Motor neuron (in vitro differentiated cells): ENCODE data around the gene DNAH8. TPM values are rescaled to one million over a fixed set of nuclear protein-coding genes. Genes with fewer than 3 reads are reported as not detected.

Experiments used
- ATAC-seq, 8 experiments: fragments of 200-7000 bp; cut with Tn5 transposase; replicated peaks in 6 of 8; 2 replicates each; pipeline ENCODE4 v1.8.0; 2021; ENCODE audit warnings: mild to moderate bottlenecking in 8 of 8, moderate library complexity in 8 of 8
- H3K27ac ChIP-seq, 2 donors: fragments of 250-450 bp; sonication (Bioruptor Pico); 2 replicates each; pipeline ENCODE4 v1.9.0; 2021; ENCODE audit warnings: antibody characterized with exemption in 2 of 2, mild to moderate bottlenecking in 2 of 2, moderate library complexity in 1 of 2
- H3K4me1 ChIP-seq, 2 donors: fragments of 250-450 bp; sonication (Bioruptor Pico); replicated peaks in 1 of 2; 2 replicates each; pipeline ENCODE4 v1.6.1; 2021; ENCODE audit warnings: antibody characterized with exemption in 2 of 2, mild to moderate bottlenecking in 2 of 2, moderate library complexity in 1 of 2
- H3K4me3 ChIP-seq, 5 donors: fragments of 250-450 bp; sonication (Bioruptor Pico); 2 replicates each; pipeline ENCODE4 v1.9.0; 2021; ENCODE audit warnings: antibody characterized with exemption in 5 of 5, mild to moderate bottlenecking in 5 of 5, moderate library complexity in 4 of 5
- WGBS, 10 experiments: fragments of 450-650 bp; shearing (Covaris generic); methylation state at CpG; one replicate each; pipeline ENCODE4 v1.0.0; 2022; 5-methylcytosine and 5-hydroxymethylcytosine counted together
- in situ Hi-C, 9 experiments: fragments of 400-800 bp; cut with MboI; loops; one replicate each; pipeline ENCODE4 v1.15.0; 2021; ENCODE audit warnings: low sequenced_read_pairs in 9 of 9, low pct_unique_long_range_greater_than_20kb in 2 of 9; ENCODE audit not compliant: unreplicated experiment in 9 of 9
- total RNA-seq, 8 experiments: library from RNA; unstranded; fragments of 300-600 nt; gene quantifications; 2 replicates each; pipeline versions ENCODE4 v1.2.3 to v1.2.4, GENCODE V29; 2022

DNAH8 gene, protein sequence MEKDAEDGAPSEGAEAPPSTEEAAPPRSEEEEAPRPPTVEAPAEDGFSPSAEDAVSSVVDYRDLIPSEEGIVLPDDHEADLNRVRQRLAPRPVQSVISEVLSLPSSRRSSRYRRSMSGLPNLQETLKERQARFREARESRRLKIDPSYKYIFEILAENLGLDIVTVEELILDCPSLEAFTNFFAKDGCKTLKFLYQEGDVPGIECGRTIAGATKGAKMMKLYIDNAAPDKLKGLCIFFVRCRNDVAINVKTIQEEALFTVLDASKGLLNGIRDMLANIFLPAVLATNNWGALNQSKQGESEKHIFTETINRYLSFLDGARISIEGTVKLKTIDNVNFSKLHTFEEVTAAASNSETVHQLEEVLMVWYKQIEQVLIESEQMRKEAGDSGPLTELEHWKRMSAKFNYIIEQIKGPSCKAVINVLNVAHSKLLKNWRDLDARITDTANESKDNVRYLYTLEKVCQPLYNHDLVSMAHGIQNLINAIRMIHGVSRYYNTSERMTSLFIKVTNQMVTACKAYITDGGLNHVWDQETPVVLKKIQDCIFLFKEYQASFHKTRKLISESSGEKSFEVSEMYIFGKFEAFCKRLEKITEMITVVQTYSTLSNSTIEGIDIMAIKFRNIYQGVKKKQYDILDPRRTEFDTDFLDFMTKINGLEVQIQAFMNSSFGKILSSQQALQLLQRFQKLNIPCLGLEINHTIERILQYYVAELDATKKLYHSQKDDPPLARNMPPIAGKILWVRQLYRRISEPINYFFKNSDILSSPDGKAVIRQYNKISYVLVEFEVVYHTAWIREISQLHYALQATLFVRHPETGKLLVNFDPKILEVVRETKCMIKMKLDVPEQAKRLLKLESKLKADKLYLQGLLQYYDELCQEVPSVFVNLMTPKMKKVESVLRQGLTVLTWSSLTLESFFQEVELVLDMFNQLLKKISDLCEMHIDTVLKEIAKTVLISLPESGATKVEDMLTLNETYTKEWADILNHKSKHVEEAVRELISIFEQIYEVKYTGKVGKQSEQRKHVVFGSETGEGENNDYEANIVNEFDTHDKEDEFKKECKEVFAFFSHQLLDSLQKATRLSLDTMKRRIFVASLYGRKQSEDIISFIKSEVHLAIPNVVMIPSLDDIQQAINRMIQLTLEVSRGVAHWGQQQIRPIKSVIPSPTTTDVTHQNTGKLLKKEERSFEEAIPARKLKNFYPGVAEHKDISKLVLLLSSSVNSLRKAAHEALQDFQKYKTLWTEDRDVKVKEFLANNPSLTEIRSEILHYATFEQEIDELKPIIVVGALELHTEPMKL (N-terminal part only)
- total RNA-seq, result under 1 TPM in 6 of 8 experiments, not detected in 2; 0.04 to 0.69 (median 0.06) TPM

DNA sequence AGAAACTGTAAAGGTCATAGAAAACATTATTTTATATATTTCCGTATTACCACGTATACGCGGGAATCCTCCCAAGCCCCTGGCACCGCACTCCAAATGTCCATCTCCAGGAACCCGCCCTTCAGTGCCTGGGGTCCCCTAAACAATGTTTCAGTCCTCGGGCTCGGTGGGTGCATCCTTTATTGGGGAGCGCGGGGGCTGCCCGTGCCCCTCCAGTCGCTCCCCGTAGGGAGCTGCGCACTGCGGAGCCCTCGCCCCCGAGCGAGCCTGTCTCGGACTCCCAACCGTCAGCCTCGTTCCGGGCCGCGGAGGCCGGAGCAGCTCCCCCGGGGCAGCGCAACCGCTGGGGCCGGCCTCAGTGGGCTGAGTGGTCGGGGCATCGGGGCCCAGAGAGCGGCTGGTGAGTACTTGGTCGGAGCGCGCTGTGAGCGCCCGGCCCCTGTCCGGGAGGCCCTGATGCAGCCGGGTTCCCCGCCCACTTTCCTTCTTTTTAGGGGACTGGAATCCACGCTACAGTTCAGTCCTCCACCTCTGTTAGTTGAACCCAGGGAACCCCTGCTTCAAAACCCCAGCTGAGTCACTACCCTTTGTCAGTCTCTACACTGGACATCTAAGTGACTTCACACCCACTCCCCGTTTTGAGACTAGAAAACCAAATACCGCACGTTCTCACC is at the start of gene DNAH8:
Gene DNAH8 (plus strand): TSS at position 296 of the 674 bp plus-strand sequence. CDS start 7,499 bp downstream, outside the sequence.
- in situ Hi-C loops, result no loop called here
- H3K4me1 ChIP-seq, result no peaks in the 10 kb centered on the region
- peak in 6 of 8 experiments; percentile 20 to 71 (median 50) for ATAC-seq
- H3K27ac ChIP-seq, result no peak within 1 kb of the TSS
- H3K4me3 ChIP-seq, result peak within 1 kb of the TSS in 3 of 5 donors; percentile 7 to 22 (median 20)
- WGBS, 10 experiments, result 7 to 40% (median 20%) methylated on average over 2 to 14 of the region's 44 CpGs; no CpG with 5 or more reads in 3 of the 10 experiments

DNA sequence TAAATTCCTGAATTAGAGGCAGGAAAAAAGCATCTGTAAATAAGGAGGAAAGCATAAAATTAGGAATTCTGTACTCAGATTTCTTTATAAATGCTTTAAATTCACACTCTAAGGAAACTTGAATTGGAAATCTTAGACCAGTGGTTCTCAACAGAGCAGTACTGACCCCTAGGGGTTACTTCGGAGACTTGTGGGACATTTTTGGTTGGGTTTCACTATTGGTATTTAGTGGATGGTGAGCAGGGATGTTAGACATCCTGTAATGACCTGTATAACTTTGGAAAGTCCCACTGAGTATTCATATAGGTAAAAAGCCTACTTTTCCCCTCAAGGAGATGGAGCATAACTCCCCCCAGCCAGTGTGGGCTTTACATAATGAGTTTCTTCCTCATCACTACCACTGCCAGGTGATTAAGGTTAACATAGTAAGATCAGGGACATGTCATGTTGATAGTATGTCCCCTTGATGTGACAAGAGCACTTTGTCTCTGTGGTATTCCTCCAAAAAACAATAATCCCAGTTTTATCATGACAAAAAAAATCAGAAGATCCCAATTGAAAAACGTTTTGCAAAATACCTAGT is 43.1 kb upstream of the DNAH8 start:
- Histone ChIP-seq H3K4me1 (no peaks in the 10 kb centered on the region), H3K27ac (no peak overlapping the region), H3K4me3 (no peak overlapping the region)
- in situ Hi-C loops, result no loop called here
- peak in 5 of 8 experiments; percentile 50 to 93 (median 83) for ATAC-seq
- 0 to 33% (median 0%) methylated on average over 1 to 2 of the region's 2 CpGs; no CpG with 5 or more reads in 1 of the 10 experiments for WGBS, 10 experiments

DNA sequence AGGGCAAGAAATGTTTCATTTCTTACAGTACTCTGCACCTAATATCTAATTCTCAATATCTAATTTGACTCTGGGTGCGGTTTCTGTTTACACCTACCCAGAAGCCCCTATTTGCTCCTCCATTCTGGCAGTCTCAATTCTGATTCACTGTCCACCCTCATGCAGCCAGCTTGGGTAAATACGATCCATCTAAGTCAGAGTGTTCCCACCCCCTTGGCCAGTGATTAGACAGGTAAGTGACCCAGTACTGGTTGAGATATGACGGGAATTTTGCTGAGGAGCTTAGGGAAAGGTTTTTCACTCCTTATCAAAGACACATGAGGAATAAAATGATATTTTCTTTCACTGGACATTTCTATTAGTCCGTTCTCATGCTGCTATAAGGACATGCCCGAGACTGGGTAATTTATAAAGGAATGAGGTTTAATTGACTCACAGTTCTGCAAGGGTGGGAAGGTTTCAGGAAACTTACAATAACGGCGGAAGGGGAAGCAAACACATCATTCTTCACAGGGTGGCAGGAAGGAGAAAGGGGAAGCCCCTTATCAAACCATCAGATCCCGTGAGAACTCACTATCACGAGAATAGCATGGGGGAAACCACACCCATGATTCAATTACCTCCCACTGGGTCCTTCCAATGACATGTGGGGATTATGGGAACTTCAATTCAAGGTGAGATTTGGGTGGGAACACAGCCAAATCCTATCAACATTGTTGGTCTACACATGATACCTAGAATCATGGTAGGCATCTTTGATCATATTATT is 41.5 kb upstream of the DNAH8 start:
- WGBS, 10 experiments, result 29 to 85% (median 76%) methylated on average over 1 to 8 of the region's 9 CpGs
- ATAC-seq, result peak in 1 of 8 experiments; percentile 26
- in situ Hi-C loops, result no loop called here

DNA sequence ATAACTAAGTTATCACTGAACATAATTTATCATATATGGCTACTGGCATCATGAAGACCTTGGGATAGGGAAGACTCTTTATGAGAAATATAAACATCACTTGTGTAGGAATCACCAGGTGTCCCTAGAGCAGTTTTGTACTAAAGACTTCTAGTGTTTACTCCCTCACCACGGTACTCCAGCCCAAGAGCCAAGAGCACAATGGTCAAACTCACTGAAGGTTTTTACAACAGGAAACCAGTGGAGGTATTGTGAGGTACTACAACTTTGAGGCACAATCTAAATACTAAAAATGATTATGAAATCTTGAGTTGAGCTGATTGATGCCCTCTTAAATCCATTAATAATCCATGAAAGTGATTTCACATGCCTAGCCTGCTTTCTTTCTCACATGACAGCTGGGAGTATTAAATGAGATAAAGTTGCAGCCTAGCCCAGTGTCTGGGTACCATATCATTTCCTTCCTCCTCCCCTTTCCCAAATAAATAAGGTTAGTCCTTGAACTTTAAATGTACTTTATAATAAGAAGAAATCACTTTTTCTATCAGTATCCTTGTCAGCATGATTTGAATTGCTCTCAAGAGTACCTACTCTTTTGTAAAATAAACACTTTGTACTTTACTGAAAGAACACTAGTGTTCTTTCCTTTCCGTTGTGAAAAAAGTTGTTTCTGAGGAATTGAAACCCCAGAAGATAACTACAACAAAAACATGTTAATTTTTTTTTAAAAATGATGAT is 38.7 kb upstream of the DNAH8 start:
- H3K27ac ChIP-seq, result no peak overlapping the region
- H3K4me3 ChIP-seq, result no peak overlapping the region
- in situ Hi-C loops, result no loop called here
- 87 to 100% (median 100%) methylated on average over 1 to 2 of the region's 2 CpGs; no CpG with 5 or more reads in 1 of the 10 experiments for WGBS, 10 experiments
- H3K4me1 ChIP-seq, result no peaks in the 10 kb centered on the region
- no peak for ATAC-seq

More for the DNA sequence above, 41.5 kb upstream of the DNAH8 start:
- no peaks in the 10 kb centered on the region for H3K4me1 ChIP-seq
- H3K4me3 ChIP-seq, result no peak overlapping the region
- H3K27ac ChIP-seq, result no peak overlapping the region

DNA sequence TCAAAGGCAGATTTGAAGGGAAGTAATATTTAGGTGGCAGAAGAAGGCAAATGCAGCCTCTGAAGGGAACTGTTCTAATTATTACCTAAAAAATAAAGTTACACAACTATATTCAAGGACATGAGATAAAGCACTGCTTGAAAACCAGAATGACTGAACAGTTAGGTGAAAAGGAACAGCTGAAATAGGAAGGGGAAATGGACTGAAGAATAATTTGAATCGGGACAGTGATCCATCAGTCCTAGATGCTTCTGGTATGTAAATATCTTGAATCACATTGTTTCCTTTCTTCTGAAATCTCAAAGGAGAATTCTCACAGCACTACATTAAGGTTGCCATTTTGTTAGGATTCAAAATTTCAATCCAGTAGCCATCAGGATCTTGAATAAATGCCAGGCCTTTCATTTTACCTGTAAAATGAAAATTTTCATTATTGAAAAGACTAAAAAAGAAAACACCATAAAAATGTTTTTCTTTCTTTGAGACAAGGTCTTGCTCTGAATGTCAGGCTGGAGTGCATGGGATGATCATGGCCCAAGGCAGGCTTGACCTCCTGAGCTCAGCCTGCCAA is 38.1 kb upstream of the DNAH8 start:
- WGBS, 10 experiments, result 70 to 100% (median 90%) methylated on average over 1 of the region's 1 CpG; no CpG with 5 or more reads in 1 of the 10 experiments
- no peak overlapping the region for H3K27ac ChIP-seq
- no peaks in the 10 kb centered on the region for H3K4me1 ChIP-seq
- ATAC-seq, result no peak
- H3K4me3 ChIP-seq, result no peak overlapping the region
- in situ Hi-C loops, result no loop called here

DNA sequence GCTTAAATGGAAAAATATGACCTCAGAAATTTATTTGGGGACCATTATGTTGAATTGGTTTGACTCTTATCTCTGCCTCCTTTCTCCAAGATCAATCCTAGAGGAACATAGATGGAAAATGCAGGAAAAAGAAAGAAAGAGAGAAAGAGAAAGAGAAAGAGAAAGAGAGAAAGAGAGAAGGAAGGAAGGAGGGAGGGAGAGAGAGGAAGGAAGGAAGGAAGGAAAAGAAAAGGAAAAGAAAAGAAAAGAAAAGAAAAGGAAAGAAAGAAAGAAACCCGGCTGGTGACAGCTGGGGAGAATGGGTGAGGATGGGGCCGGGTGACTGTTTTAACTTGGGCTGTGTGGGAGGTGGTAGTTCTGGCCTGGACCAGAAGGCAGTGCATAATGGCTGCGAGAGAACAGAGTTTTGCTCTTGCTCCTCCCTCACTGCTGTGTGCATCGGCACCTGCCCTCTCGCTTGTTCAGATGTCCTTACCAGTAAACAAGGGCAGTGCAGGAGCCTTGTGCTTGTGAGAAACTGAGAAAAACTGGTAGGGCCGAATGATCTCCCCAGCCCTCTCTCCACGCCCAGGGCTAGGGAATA is 36.8 kb upstream of the DNAH8 start:
- H3K27ac ChIP-seq, result no peak overlapping the region
- peak in 1 of 8 experiments; percentile 26 for ATAC-seq
- H3K4me3 ChIP-seq, result no peak overlapping the region
- WGBS, 10 experiments, result 45 to 100% (median 91%) methylated on average over 2 to 7 of the region's 7 CpGs; no CpG with 5 or more reads in 1 of the 10 experiments
- in situ Hi-C loops, result no loop called here
- H3K4me1 ChIP-seq, result no peaks in the 10 kb centered on the region

DNA sequence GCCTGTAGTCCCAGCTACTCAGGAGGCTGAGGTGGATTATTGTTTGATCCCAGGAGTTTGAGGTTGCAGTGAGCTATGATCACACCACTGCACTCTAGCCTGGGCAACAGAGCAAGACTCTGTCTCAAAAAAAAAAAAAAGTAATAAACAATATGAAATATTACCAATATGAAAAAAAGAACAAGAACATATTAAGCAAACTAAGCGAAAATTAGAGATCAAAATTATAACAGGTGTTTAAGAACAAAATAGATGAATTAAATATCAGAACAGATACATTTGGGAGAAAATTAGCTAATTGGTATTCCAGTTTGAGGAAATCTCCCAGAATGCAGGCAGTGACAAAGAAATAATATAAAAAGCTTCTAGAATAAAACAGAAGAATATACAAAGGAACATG is 35.4 kb upstream of the DNAH8 start:
- 90 to 100% (median 100%) methylated on average over 1 of the region's 1 CpG; no CpG with 5 or more reads in 1 of the 10 experiments for WGBS, 10 experiments
- no peak for ATAC-seq
- H3K27ac ChIP-seq, result no peak overlapping the region
- in situ Hi-C loops, result no loop called here
- no peak overlapping the region for H3K4me3 ChIP-seq
- no peaks in the 10 kb centered on the region for H3K4me1 ChIP-seq

DNA sequence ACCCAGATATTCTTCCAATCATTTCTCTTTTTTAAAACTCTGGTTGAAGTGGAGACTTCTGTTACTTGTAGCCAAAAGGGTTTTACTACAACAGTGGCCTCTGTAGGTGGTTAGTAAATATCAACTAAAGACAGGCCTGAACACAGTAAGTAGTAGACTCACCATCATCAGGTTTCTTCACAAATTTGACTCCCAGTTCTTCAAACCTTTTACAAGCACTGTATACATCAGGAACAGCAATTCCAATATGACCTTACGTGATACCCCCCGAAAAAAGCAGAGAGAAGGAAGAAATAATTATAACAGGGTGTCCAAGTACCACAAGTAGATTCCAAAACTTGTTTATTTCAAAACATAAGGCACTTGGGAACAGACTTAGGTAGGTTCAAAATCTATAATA is 33.3 kb upstream of the DNAH8 start:
- WGBS, 10 experiments, result 92 to 100% (median 100%) methylated on average over 1 to 2 of the region's 2 CpGs
- no peaks in the 10 kb centered on the region for H3K4me1 ChIP-seq

DNA sequence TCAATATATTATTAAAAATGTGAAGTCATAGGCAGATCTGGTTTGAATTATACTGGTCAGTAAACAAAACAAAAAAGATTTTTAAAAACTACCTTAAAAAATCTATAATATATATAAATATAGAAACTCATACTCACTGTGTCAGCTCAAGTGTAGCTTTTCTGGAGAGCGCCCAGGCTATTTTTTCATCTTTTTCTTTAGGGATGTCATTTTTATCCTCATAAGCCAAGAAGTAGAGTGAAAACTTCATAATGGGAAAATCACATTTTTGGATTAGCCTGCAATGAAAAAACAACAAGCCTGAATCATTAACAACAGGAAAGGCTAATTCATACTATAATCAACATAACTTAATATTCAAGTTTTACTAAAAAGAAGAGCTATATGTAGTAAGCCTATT is 30.9 kb upstream of the DNAH8 start:
- peaks cover 0 to 6% of the 10 kb centered on the region in 2 donors for H3K4me1 ChIP-seq
- H3K4me3 ChIP-seq, result no peak overlapping the region
- in situ Hi-C loops, result no loop called here
- no peak overlapping the region for H3K27ac ChIP-seq
- WGBS, 10 experiments, result 89 to 100% (median 100%) methylated on average over 1 of the region's 1 CpG; no CpG with 5 or more reads in 2 of the 10 experiments
- ATAC-seq, result no peak

More for the DNA sequence above, 33.3 kb upstream of the DNAH8 start:
- H3K4me3 ChIP-seq, result no peak overlapping the region
- ATAC-seq, result no peak
- no peak overlapping the region for H3K27ac ChIP-seq
- in situ Hi-C loops, result no loop called here

DNA sequence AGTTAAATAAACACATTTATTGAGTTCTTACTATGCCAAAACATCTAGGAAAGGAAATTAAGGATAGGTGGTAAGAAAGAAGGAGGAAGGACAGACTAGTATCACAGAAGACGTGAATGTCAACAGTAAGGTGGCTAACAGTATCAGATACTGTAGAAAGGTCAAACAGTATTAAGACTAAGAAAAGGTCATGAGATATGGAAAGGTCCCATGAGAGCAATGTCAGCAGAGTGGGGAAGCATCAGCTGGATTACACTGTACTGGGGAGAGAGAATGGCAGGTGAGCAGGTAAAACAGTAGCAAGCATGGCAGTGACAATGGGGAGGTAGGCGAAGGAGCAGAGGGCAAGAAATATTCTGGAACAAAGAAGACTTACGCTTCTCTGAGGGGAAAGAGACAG is 30.2 kb upstream of the DNAH8 start:
- in situ Hi-C loops, result no loop called here
- H3K4me1 ChIP-seq, result peaks cover 0 to 6% of the 10 kb centered on the region in 2 donors
- no peak overlapping the region for H3K27ac ChIP-seq
- no peak for ATAC-seq
- H3K4me3 ChIP-seq, result no peak overlapping the region
- 90 to 100% (median 99%) methylated on average over 1 to 3 of the region's 3 CpGs for WGBS, 10 experiments
